ENCODE measurements around the gene COQ4.

The COQ4 gene

DNA sequence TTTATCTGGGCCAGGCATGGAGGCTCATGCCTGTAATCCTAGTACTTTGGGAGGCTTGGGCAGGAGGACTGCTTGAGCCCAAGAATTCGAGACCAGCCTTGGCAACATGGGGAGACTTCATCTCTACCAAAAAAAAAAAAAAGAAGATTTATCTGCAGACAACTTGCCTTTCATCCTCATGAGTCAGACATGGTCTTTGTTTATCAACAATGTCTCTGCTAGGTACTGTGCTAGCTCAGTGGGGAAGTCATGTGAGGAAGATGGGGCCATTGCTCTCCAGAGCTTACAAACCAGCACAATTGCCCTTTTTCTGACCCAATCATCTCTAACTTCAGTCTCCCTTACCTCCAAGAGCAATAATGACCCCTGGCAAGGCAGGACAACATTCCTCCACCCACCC lies 50.1 kb downstream of the COQ4 start:
- DNase-seq (ENCODE audit: low spot score), result no peak

DNA sequence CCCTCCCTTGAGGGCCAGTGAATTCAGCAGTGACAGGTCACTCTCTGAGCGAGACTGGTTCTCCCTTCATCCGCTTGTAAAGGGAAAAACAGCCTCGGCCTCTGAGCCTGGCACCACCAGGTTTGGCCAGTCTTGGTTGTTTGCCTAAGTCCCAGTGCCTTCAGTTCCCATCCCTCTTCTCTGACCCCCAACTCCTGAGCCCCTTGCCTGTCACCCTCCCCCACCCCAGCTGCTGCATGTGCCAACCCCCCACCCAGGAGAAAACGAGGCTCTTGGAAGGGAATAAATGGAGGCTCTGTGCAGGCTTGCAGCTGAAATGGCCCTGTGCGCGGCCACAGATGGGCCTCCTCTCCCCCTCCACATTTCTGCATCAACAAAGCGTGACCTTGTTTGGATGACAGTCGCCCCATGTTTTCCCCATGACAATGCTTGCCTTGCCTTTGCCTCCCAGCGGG lies 51.6 kb downstream of the COQ4 start:
- no peak for DNase-seq (ENCODE audit: low spot score)

DNA sequence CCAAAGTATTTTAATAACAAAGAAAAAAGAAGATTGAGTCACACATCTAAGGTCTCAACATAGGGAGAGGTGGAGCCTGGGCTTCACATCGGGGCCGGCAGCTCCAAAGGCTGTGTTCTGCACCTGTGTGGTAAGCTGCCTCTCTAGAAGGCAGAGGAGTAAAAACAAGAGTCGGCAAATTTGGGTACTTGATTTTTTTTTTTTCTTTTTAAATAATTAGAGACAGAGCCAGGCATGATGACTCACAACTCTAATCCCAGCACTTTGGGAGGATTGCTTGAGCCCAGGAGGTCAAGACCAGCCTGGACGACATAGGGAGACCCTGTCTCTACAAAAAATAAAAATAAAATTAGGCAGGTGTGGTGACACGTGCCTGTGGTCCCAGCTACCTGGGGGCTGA lies 53.2 kb downstream of the COQ4 start:
- DNase-seq (ENCODE audit: low spot score), result no peak

- no peak for DNase-seq (ENCODE audit: low spot score)
Observed at GRCh38 chr9:128382261-128382660, 59.6 kb downstream of the COQ4 start.

GRCh38 chr9:128383007-128383753 lies 60.5 kb downstream of the COQ4 start:
- no peak for DNase-seq (ENCODE audit: low spot score)
